ENCODE results near the gene MOCOS. TPM values are rescaled to one million over a fixed set of nuclear protein-coding genes. Genes with fewer than 3 reads are reported as not detected.

The MOCOS gene
- polyA plus RNA-seq, 1 donor (not counting 4 experiments of a cell fraction or from before 2014, with no cell fraction given), result 2.8 TPM

- DNase-seq (ENCODE audit: low read depth, low spot score), result no peak
- H3K27me3 ChIP-seq (ENCODE audit: control insufficient read depth, extremely low read depth, insufficient read depth, low read length), result no peaks in the 10 kb centered on the region
- H3K4me1 ChIP-seq (ENCODE audit: control insufficient read depth, extremely low read depth, insufficient read depth, low read length), result no peaks in the 10 kb centered on the region
- H3K27ac ChIP-seq (ENCODE audit: control insufficient read depth, insufficient read depth, low read length), result no peak overlapping the region
- FAIRE-seq, result no peak
- H2AFZ ChIP-seq (ENCODE audit: control insufficient read depth, low read length), result no peak overlapping the region
- no peaks in the 10 kb centered on the region for H3K9me3 ChIP-seq (ENCODE audit: control insufficient read depth, low read depth, low read length)
- no peaks in the 10 kb centered on the region for H4K20me1 ChIP-seq (ENCODE audit: control insufficient read depth, extremely low read depth, insufficient read depth, low read length)
- no peaks in the 10 kb centered on the region for H3K9me1 ChIP-seq (ENCODE audit: control insufficient read depth, extremely low read depth, insufficient read depth, low read length)
- dilution Hi-C loops (cut with MboI; ENCODE audit: extremely low pct_ligation_motif_present, low sequenced_read_pairs), result no loop called here
- TF ChIP-seq CTCF (optimal IDR thresholded peaks at IDR 0.05 in 1 of 3, IDR thresholded peaks at IDR 0.05 in 1 of 3, conservative IDR thresholded peaks at IDR 0.05 in 1 of 3; ENCODE audit: extremely low read depth in 1 of 3, insufficient read depth in 2 of 3, low read length in 3 of 3) (no peak), EZH2 (IDR thresholded peaks at IDR 0.05; ENCODE audit: low read length) (no peak)
- no peaks in the 10 kb centered on the region for H3K79me2 ChIP-seq (ENCODE audit: control insufficient read depth, insufficient read depth, low read length)
- no peak overlapping the region for H3K4me2 ChIP-seq (ENCODE audit: control insufficient read depth, extremely low read depth, insufficient read depth, low read depth, low read length)
- no peaks in the 10 kb centered on the region for H3K36me3 ChIP-seq (ENCODE audit: control insufficient read depth in 2 of 2, extremely low read depth in 1 of 2, insufficient read depth in 2 of 2, low read length in 2 of 2)
- no peak overlapping the region for H3K4me3 ChIP-seq (ENCODE audit: control insufficient read depth in 2 of 3, extremely low read depth in 1 of 3, insufficient read depth in 2 of 3, low read depth in 1 of 3, low read length in 3 of 3)
- H3K9ac ChIP-seq (ENCODE audit: control insufficient read depth, extremely low read depth, insufficient read depth, low read length), result no peak overlapping the region
These were observed 8.3 kb downstream of the MOCOS start for GRCh38 chr18:36195427-36196122.

DNA sequence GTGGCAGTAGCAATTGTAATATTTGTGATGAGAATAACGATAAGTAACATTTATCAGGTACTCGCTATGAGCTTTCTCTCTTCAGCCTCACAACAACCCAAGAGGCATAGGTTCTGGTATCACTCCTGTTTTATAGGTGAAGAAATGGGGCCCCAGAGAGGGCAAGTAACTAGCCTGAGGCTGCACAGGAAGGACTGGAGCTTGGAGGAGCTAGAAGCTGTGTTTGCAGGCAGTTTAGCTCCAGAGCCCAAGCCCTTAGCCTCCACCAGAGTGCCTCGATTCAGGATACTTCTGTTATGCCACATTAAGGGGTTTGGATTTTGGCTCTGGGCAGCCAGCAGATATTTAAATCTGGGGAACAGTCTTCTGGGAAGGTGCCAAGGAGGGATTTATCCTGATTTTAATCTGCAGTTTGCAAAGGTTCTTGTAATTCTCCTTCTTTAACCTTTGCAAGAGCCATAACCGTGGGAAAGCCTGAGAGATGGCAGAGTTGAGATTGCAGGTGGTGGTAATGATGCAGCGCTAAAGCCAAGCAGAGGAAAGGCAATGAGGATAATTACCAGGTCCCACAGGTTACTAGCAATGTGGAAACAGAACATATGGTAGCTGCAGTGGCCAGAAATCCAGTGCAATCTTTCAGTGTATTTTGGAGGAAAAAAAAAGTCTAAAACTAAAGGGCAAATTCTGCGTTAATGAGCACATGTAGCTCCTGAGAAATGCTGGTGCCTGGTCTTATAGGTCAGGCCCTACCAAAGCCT lies 9.1 kb downstream of the MOCOS start:
- no peak for FAIRE-seq
- Histone ChIP-seq H3K36me3 (ENCODE audit: control insufficient read depth in 2 of 2, extremely low read depth in 1 of 2, insufficient read depth in 2 of 2, low read length in 2 of 2) (no peaks in the 10 kb centered on the region), H2AFZ (ENCODE audit: control insufficient read depth, low read length) (no peak overlapping the region), H3K27ac (ENCODE audit: control insufficient read depth, insufficient read depth, low read length) (no peak overlapping the region), H3K9ac (ENCODE audit: control insufficient read depth, extremely low read depth, insufficient read depth, low read length) (no peak overlapping the region), H3K4me1 (ENCODE audit: control insufficient read depth, extremely low read depth, insufficient read depth, low read length) (peaks cover 2% of the 10 kb centered on the region), H3K9me1 (ENCODE audit: control insufficient read depth, extremely low read depth, insufficient read depth, low read length) (no peaks in the 10 kb centered on the region), H3K79me2 (ENCODE audit: control insufficient read depth, insufficient read depth, low read length) (no peaks in the 10 kb centered on the region), H4K20me1 (ENCODE audit: control insufficient read depth, extremely low read depth, insufficient read depth, low read length) (no peaks in the 10 kb centered on the region), H3K4me2 (ENCODE audit: control insufficient read depth, extremely low read depth, insufficient read depth, low read depth, low read length) (no peak overlapping the region), H3K4me3 (ENCODE audit: control insufficient read depth in 2 of 3, extremely low read depth in 1 of 3, insufficient read depth in 2 of 3, low read depth in 1 of 3, low read length in 3 of 3) (no peak overlapping the region), H3K27me3 (ENCODE audit: control insufficient read depth, extremely low read depth, insufficient read depth, low read length) (no peaks in the 10 kb centered on the region), H3K9me3 (ENCODE audit: control insufficient read depth, low read depth, low read length) (no peaks in the 10 kb centered on the region)
- DNase-seq (ENCODE audit: low read depth, low spot score), result no peak
- no peak for TF ChIP-seq CTCF (optimal IDR thresholded peaks at IDR 0.05 in 1 of 3, IDR thresholded peaks at IDR 0.05 in 1 of 3, conservative IDR thresholded peaks at IDR 0.05 in 1 of 3; ENCODE audit: extremely low read depth in 1 of 3, insufficient read depth in 2 of 3, low read length in 3 of 3)
- TF ChIP-seq EZH2 (IDR thresholded peaks at IDR 0.05; ENCODE audit: low read length), result no peak
- dilution Hi-C loops (cut with MboI; ENCODE audit: extremely low pct_ligation_motif_present, low sequenced_read_pairs), result no loop called here

Measured in keratinocyte (primary cell).